Gastroesophageal sphincter (tissue), 3 donors: Measurements from ENCODE around the gene CFAP410.

Experiments
- CTCF ChIP-seq, 4 experiments: fragments of 200-600 bp in 2 of 4; fragments of 450-650 bp in 2 of 4; sonication (generic) in 1 of 4; IDR thresholded peaks; one replicate each; pipeline ENCODE4 v1.5.1; 2017 to 2019; ENCODE audit warnings: antibody characterized with exemption in 4 of 4, mild to moderate bottlenecking in 2 of 4, moderate library complexity in 2 of 4
- EP300 ChIP-seq: sonication (generic); formaldehyde crosslinking; IDR thresholded peaks from one replicate; pipeline ENCODE4 v1.6.1; 2017; ENCODE audit warnings: antibody characterized with exemption, mild to moderate bottlenecking
- POLR2A ChIP-seq, 2 donors: fragments of 450-650 bp; IDR thresholded peaks; one replicate each; pipeline ENCODE4 v1.6.1; 2017; ENCODE audit warnings: antibody characterized with exemption in 2 of 2, mild to moderate bottlenecking in 2 of 2, moderate library complexity in 1 of 2
- POLR2AphosphoS5 ChIP-seq: sonication (generic); formaldehyde crosslinking; IDR thresholded peaks from one replicate; pipeline ENCODE4 v1.6.1; 2017; ENCODE audit warnings: antibody characterized with exemption

- TF ChIP-seq CTCF (IDR thresholded peaks at IDR 0.05): no peak
- no peak for TF ChIP-seq EP300
- TF ChIP-seq POLR2A (IDR thresholded peaks at IDR 0.05): no peak
- no peak for TF ChIP-seq POLR2AphosphoS5
Observed at GRCh38 chr21:44365251-44365966, 26.2 kb upstream of the CFAP410 start.
